GM23338 (cell line): ENCODE data around the gene MAPK11. TPM values are rescaled to one million over a fixed set of nuclear protein-coding genes. Genes with fewer than 3 reads are reported as not detected.

Experiments
- ATAC-seq: fragments of 200-7000 bp; cut with Tn5 transposase; 3 replicates; pipeline ENCODE4 v1.9.1; 2020
- DNase-seq: peaks from one replicate; pipeline ENCODE4 v3.0.0-alpha.2; 2015; ENCODE audit warnings: low spot score
- H2AFZ ChIP-seq: fragments of 200-600 bp; sonication (generic); 2 replicates; pipeline ENCODE4 v1.8.0; 2016; ENCODE audit warnings: antibody characterized with exemption, mild to moderate bottlenecking, moderate library complexity
- H3F3A ChIP-seq: fragments of 200-600 bp; sonication (generic); replicated peaks from 2 replicates; pipeline ENCODE4 v1.8.0; 2017; ENCODE audit warnings: antibody characterized with exemption, mixed run types, low read depth
- H3K27ac ChIP-seq: fragments of 200-600 bp; sonication (generic); 2 replicates; pipeline ENCODE4 v1.6.1; 2016; ENCODE audit warnings: low read depth
- H3K27me3 ChIP-seq: fragments of 200-600 bp; sonication (generic); 2 replicates; pipeline ENCODE4 v1.8.0; 2016; ENCODE audit warnings: mild to moderate bottlenecking, mixed run types, moderate library complexity; ENCODE audit not compliant: insufficient read depth
- H3K36me3 ChIP-seq: fragments of 200-600 bp; sonication (generic); 2 replicates; pipeline ENCODE4 v1.8.0; 2016; ENCODE audit warnings: mild to moderate bottlenecking; ENCODE audit not compliant: insufficient read depth
- H3K4me1 ChIP-seq: fragments of 200-600 bp; sonication (generic); 2 replicates; pipeline ENCODE4 v1.8.0; 2016; ENCODE audit warnings: mild to moderate bottlenecking, moderate library complexity; ENCODE audit not compliant: insufficient read depth
- H3K4me2 ChIP-seq: fragments of 200-600 bp; sonication (generic); 2 replicates; pipeline ENCODE4 v1.7.1; 2017; ENCODE audit warnings: mixed run types
- H3K4me3 ChIP-seq: fragments of 200-600 bp; sonication (generic); 2 replicates; pipeline ENCODE4 v1.6.1; 2016; ENCODE audit warnings: mixed run types
- H3K79me2 ChIP-seq: fragments of 200-600 bp; sonication (generic); replicated peaks from 2 replicates; pipeline ENCODE4 v1.8.0; 2017; ENCODE audit warnings: mild to moderate bottlenecking; ENCODE audit not compliant: insufficient read depth
- H3K9me2 ChIP-seq: fragments of 200-600 bp; sonication (generic); 2 replicates; pipeline ENCODE4 v1.8.0; 2017; ENCODE audit not compliant: insufficient read depth
- H4K20me1 ChIP-seq: fragments of 200-600 bp; sonication (generic); replicated peaks from 2 replicates; pipeline ENCODE4 v1.8.0; 2017; ENCODE audit warnings: mild to moderate bottlenecking; ENCODE audit not compliant: insufficient read depth
- H3K27ac Mint-ChIP-seq: 2 replicates; pipeline ENCODE4 v1.8.0; 2020; ENCODE audit warnings: inconsistent platforms, mild to moderate bottlenecking, moderate library complexity, mixed read lengths
- H3K27me3 Mint-ChIP-seq: 3 replicates; pipeline ENCODE4 v1.8.0; 2022; ENCODE audit warnings: low read depth, mild to moderate bottlenecking, moderate library complexity, mixed read lengths, inconsistent platforms; ENCODE audit not compliant: insufficient read depth, poor library complexity
- H3K36me3 Mint-ChIP-seq: 3 replicates; pipeline ENCODE4 v1.8.0; 2021; ENCODE audit warnings: low read depth, mild to moderate bottlenecking, inconsistent platforms, moderate library complexity, mixed read lengths
- H3K4me1 Mint-ChIP-seq: 3 replicates; pipeline ENCODE4 v1.8.0; 2020; ENCODE audit warnings: mild to moderate bottlenecking, inconsistent platforms, mixed read lengths
- H3K4me3 Mint-ChIP-seq: 3 replicates; pipeline ENCODE4 v1.8.0; 2021; ENCODE audit warnings: moderate library complexity, mild to moderate bottlenecking, inconsistent platforms, mixed read lengths
- H3K9me3 Mint-ChIP-seq: 3 replicates; pipeline ENCODE4 v1.8.0; 2020; ENCODE audit warnings: moderate library complexity, mild to moderate bottlenecking, inconsistent platforms, mixed read lengths
- CREB1 ChIP-seq: fragments of 250-450 bp; sonication (Bioruptor Pico); IDR thresholded peaks from 2 replicates; pipeline ENCODE4 v1.5.0; 2020; ENCODE audit warnings: low read depth, mild to moderate bottlenecking, moderate library complexity
- EZH2 ChIP-seq: fragments of 200-600 bp; sonication (generic); IDR thresholded peaks from one replicate; pipeline ENCODE4 v1.8.0; 2017; ENCODE audit warnings: antibody characterized with exemption, mild to moderate bottlenecking, low read depth; ENCODE audit not compliant: unreplicated experiment
- NANOG ChIP-seq: IDR thresholded peaks from 2 replicates; pipeline ENCODE4 v1.6.1; 2016; ENCODE audit warnings: antibody characterized with exemption, borderline replicate concordance
- POLR2AphosphoS5 ChIP-seq: IDR thresholded peaks from 2 replicates; pipeline ENCODE4 v1.6.1; 2016; ENCODE audit warnings: antibody characterized with exemption, low read depth
- STAT1 ChIP-seq: IDR thresholded peaks from one replicate; pipeline ENCODE4 v1.6.1; 2016; ENCODE audit warnings: antibody characterized with exemption; ENCODE audit not compliant: unreplicated experiment
- ZNF114 ChIP-seq: fragments of 250-450 bp; sonication (Bioruptor Pico); IDR thresholded peaks from 2 replicates; pipeline ENCODE4 v1.5.0; 2020; ENCODE audit warnings: mild to moderate bottlenecking, moderate library complexity
- ZNF331 ChIP-seq: fragments of 250-450 bp; sonication (Bioruptor Pico); IDR thresholded peaks from 2 replicates; pipeline ENCODE4 v1.5.0; 2020; ENCODE audit warnings: low read depth, mild to moderate bottlenecking, moderate library complexity
- polyA plus RNA-seq: library from polyadenylated mRNA; unstranded; fragments of >200 nt; fragmentation: Nextera tagmentation; extraction: Ambion mirVana; gene quantifications from 2 replicates; pipeline ENCODE4 v1.2.1, GENCODE V29; 2016
- total RNA-seq: library from RNA; depleted of rRNA; stranded (reverse); fragments of >200 nt; shearing (Covaris generic); gene quantifications from 2 replicates; pipeline ENCODE4 v1.2.3, GENCODE V29; 2014
- TF ChIP-seq, protein P1 (sequence below): fragments of 250-450 bp; sonication (Bioruptor Pico); IDR thresholded peaks from 2 replicates; pipeline ENCODE4 v1.5.0; 2020; ENCODE audit warnings: mild to moderate bottlenecking, moderate library complexity
- TF ChIP-seq, protein P2 (sequence below), 2 experiments: fragments of 200-600 bp in 1 of 2; sonication (generic) in 1 of 2; conservative IDR thresholded peaks; 2 replicates each; pipeline versions ENCODE4 v1.5.1 to v1.6.1; 2016 to 2017; ENCODE audit warnings: antibody characterized with exemption in 2 of 2, low read depth in 2 of 2, mild to moderate bottlenecking in 2 of 2, moderate library complexity in 1 of 2

MAPK11 gene
- total and polyA plus RNA-seq, 2 experiments from 2014 or later: 0.34 to 1.9 TPM

DNA sequence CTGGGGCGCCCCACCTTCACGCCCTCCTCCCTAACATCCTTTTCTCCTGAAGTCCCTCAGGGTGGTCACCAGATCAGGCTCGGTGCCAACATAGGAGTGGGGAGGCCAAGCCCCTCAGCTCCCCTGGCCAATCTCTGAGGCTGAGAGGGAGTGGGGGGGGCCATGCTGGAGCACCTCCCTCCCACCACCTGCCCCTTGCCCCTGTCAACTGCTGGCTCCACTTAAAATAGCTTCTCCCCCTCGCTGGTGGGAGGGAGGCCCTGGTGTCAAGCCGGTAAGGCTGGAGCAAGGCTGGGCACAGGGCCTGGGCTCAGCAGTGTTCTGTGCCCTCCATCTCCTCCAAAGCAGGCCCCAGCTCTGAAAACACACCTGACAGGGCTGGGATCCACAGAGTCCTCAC, 32.4 kb upstream of the MAPK11 start (continued):
- TF ChIP-seq, protein P1, sequence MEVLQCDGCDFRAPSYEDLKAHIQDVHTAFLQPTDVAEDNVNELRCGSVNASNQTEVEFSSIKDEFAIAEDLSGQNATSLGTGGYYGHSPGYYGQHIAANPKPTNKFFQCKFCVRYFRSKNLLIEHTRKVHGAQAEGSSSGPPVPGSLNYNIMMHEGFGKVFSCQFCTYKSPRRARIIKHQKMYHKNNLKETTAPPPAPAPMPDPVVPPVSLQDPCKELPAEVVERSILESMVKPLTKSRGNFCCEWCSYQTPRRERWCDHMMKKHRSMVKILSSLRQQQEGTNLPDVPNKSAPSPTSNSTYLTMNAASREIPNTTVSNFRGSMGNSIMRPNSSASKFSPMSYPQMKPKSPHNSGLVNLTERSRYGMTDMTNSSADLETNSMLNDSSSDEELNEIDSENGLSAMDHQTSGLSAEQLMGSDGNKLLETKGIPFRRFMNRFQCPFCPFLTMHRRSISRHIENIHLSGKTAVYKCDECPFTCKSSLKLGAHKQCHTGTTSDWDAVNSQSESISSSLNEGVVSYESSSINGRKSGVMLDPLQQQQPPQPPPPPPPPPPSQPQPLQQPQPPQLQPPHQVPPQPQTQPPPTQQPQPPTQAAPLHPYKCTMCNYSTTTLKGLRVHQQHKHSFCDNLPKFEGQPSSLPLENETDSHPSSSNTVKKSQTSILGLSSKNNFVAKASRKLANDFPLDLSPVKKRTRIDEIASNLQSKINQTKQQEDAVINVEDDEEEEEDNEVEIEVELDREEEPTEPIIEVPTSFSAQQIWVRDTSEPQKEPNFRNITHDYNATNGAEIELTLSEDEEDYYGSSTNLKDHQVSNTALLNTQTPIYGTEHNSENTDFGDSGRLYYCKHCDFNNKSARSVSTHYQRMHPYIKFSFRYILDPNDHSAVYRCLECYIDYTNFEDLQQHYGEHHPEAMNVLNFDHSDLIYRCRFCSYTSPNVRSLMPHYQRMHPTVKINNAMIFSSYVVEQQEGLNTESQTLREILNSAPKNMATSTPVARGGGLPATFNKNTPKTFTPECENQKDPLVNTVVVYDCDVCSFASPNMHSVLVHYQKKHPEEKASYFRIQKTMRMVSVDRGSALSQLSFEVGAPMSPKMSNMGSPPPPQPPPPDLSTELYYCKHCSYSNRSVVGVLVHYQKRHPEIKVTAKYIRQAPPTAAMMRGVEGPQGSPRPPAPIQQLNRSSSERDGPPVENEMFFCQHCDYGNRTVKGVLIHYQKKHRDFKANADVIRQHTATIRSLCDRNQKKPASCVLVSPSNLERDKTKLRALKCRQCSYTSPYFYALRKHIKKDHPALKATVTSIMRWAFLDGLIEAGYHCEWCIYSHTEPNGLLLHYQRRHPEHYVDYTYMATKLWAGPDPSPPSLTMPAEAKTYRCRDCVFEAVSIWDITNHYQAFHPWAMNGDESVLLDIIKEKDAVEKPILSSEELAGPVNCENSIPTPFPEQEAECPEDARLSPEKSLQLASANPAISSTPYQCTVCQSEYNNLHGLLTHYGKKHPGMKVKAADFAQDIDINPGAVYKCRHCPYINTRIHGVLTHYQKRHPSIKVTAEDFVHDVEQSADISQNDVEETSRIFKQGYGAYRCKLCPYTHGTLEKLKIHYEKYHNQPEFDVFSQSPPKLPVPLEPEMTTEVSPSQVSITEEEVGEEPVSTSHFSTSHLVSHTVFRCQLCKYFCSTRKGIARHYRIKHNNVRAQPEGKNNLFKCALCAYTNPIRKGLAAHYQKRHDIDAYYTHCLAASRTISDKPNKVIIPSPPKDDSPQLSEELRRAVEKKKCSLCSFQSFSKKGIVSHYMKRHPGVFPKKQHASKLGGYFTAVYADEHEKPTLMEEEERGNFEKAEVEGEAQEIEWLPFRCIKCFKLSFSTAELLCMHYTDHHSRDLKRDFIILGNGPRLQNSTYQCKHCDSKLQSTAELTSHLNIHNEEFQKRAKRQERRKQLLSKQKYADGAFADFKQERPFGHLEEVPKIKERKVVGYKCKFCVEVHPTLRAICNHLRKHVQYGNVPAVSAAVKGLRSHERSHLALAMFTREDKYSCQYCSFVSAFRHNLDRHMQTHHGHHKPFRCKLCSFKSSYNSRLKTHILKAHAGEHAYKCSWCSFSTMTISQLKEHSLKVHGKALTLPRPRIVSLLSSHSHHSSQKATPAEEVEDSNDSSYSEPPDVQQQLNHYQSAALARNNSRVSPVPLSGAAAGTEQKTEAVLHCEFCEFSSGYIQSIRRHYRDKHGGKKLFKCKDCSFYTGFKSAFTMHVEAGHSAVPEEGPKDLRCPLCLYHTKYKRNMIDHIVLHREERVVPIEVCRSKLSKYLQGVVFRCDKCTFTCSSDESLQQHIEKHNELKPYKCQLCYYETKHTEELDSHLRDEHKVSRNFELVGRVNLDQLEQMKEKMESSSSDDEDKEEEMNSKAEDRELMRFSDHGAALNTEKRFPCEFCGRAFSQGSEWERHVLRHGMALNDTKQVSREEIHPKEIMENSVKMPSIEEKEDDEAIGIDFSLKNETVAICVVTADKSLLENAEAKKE (CRISPR knock-in tag): no peak
- TF ChIP-seq POLR2AphosphoS5: no peak
- TF ChIP-seq STAT1: no peak
- no peak for TF ChIP-seq EZH2
- TF ChIP-seq CREB1 (CRISPR knock-in tag): no peak
- TF ChIP-seq ZNF331 (CRISPR knock-in tag): no peak
- TF ChIP-seq, protein P2, sequence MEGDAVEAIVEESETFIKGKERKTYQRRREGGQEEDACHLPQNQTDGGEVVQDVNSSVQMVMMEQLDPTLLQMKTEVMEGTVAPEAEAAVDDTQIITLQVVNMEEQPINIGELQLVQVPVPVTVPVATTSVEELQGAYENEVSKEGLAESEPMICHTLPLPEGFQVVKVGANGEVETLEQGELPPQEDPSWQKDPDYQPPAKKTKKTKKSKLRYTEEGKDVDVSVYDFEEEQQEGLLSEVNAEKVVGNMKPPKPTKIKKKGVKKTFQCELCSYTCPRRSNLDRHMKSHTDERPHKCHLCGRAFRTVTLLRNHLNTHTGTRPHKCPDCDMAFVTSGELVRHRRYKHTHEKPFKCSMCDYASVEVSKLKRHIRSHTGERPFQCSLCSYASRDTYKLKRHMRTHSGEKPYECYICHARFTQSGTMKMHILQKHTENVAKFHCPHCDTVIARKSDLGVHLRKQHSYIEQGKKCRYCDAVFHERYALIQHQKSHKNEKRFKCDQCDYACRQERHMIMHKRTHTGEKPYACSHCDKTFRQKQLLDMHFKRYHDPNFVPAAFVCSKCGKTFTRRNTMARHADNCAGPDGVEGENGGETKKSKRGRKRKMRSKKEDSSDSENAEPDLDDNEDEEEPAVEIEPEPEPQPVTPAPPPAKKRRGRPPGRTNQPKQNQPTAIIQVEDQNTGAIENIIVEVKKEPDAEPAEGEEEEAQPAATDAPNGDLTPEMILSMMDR (conservative IDR thresholded peaks at IDR 0.05; ENCODE audit: low read depth in 2 of 2): no peak
- TF ChIP-seq ZNF114 (CRISPR knock-in tag): no peak

DNA sequence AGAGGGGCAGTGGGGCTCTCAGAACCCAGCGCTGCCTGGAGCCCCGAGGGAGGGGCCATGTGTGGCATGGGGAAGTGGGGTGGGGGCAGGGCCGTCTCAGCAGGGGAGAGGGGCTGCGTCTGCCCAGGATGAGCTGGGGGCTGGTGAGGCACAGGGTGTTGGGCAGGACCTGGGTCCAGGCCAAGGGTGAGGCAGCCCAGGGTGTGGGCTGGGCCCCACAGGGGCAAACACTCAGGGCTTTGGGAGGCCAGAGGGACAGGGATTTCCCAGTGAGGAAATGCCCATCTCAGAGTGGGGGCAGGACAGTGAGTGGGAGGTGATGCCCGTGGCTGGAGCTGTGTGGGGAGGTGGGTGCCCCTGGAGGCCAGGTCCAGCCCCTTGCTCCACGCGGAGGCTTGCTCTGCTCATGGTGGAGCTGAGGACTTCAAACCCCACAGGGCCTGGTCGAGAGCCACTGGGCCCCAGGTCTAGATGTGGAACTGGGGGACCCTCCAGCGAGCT, 31.9 kb upstream of the MAPK11 start:
- H4K20me1 ChIP-seq: peaks cover 10% of the 10 kb centered on the region
- H3F3A ChIP-seq: no peaks in the 10 kb centered on the region
- no peak overlapping the region for H3K4me3 ChIP-seq
- no peak overlapping the region for H3K4me2 ChIP-seq
- no peaks in the 10 kb centered on the region for H3K36me3 ChIP-seq
- no peak for DNase-seq
- H3K9me3 Mint-ChIP-seq: no peaks in the 10 kb centered on the region
- no peaks in the 10 kb centered on the region for H3K9me2 ChIP-seq
- peaks cover 24% of the 10 kb centered on the region; the same call in 1 of the 2 replicates for H3K4me1 ChIP-seq
- H3K4me1 Mint-ChIP-seq: peaks cover 15% of the 10 kb centered on the region
- no peak overlapping the region for H2AFZ ChIP-seq
- no peak overlapping the region for H3K27ac Mint-ChIP-seq
- H3K27me3 Mint-ChIP-seq: peaks cover 29% of the 10 kb centered on the region
- no peak overlapping the region for H3K27ac ChIP-seq
- no peak overlapping the region for H3K4me3 Mint-ChIP-seq
- peaks cover 18% of the 10 kb centered on the region for H3K79me2 ChIP-seq
- H3K27me3 ChIP-seq: peaks cover 11% of the 10 kb centered on the region
- no peaks in the 10 kb centered on the region for H3K36me3 Mint-ChIP-seq
- no peak for ATAC-seq
- TF ChIP-seq NANOG: no peak
- TF ChIP-seq ZNF114 (CRISPR knock-in tag): no peak
- no peak for TF ChIP-seq EZH2
